Activated naive CD8-positive, alpha-beta T cell treated with anti-CD3 and anti-CD28 coated beads, Interleukin-2, amount 10 ng/mL, durations not matched to agents 7 days and 5 days (primary cell): Measurements from ENCODE around the gene OR2J3. TPM values are rescaled to one million over a fixed set of nuclear protein-coding genes. Genes with fewer than 3 reads are reported as not detected.
"Not testable (repeated sequence)": the region's sequence is repeated elsewhere in the genome, so short reads cannot be mapped to it uniquely, and the experiment has no call there.

Source experiments
- ATAC-seq: fragments of 150-1000 bp; cut with Tn5 transposase; one replicate; pipeline ENCODE4 v1.10.0; 2021; ENCODE audit warnings: low read depth, moderate library complexity
- POLR2A ChIA-PET: fragments of 350-600 bp; sonication (Branson Sonifier 250); formaldehyde crosslinking; loops from one replicate; lab custom pipeline; 2021; ENCODE audit warnings: antibody characterized with exemption; lab: Charles Lee
- DNase-seq: peaks from one replicate; pipeline ENCODE4 v3.0.0; 2021
- H3K27ac Mint-ChIP-seq: one replicate; pipeline ENCODE4 v1.8.0; 2022; ENCODE audit warnings: mild to moderate bottlenecking, mixed read lengths
- H3K27me3 Mint-ChIP-seq: one replicate; pipeline ENCODE4 v1.8.0; 2022; ENCODE audit warnings: mild to moderate bottlenecking, moderate library complexity, mixed read lengths
- H3K36me3 Mint-ChIP-seq: one replicate; pipeline ENCODE4 v1.8.0; 2021; ENCODE audit warnings: mild to moderate bottlenecking, mixed read lengths
- H3K4me1 Mint-ChIP-seq: one replicate; pipeline ENCODE4 v1.8.0; 2021; ENCODE audit warnings: mixed read lengths
- H3K4me3 Mint-ChIP-seq: one replicate; pipeline ENCODE4 v1.8.0; 2022; ENCODE audit warnings: mild to moderate bottlenecking, moderate library complexity, mixed read lengths
- H3K9me3 Mint-ChIP-seq: one replicate; pipeline ENCODE4 v1.8.0; 2021; ENCODE audit warnings: mixed read lengths
- total RNA-seq, 2 experiments: library from RNA; stranded (reverse); gene quantifications; one replicate each; pipeline ENCODE4 v1.2.3, GENCODE V29; 2021

The OR2J3 gene
- total RNA-seq, 2 experiments from 2014 or later, result not detected

GRCh38 chr6:29131691-29132090 lies 23.8 kb downstream of the OR2J3 start:
- POLR2A ChIA-PET, result no interaction called here
- no peak overlapping the region for H3K27ac Mint-ChIP-seq
- H3K4me3 Mint-ChIP-seq, result no peak overlapping the region
- ATAC-seq (no peak), DNase-seq (no peak)
- H3K9me3 Mint-ChIP-seq, result no peaks in the 10 kb centered on the region
- H3K36me3 Mint-ChIP-seq, result no peaks in the 10 kb centered on the region
- H3K4me1 Mint-ChIP-seq, result no peaks in the 10 kb centered on the region
- peaks cover 20% of the 10 kb centered on the region for H3K27me3 Mint-ChIP-seq

DNA sequence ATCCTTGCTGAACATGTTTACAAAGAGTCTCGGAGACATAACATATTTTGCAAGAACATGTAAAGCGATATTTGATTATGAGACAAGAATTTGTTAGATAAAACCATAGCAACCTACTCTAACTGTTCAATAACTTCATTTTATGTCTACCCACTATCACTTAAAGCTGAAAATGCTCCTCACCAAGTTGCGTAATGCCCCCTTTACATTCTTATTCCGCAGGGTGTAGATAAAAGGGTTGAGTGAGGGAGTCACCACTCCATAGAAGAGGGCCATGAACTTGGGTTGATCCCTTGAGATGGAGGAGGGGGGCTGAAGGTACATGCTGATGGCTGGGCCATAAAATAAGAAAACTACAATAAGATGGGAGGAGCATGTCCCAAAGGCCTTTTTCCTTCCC lies 29.9 kb downstream of the OR2J3 start:
- DNase-seq (no peak), ATAC-seq (no peak)
- peaks cover 13% of the 10 kb centered on the region for H3K27me3 Mint-ChIP-seq
- H3K4me3 Mint-ChIP-seq, result no peak overlapping the region
- H3K36me3 Mint-ChIP-seq, result no peaks in the 10 kb centered on the region
- peaks cover 2% of the 10 kb centered on the region for H3K9me3 Mint-ChIP-seq
- H3K4me1 Mint-ChIP-seq, result no peaks in the 10 kb centered on the region
- POLR2A ChIA-PET, result no interaction called here
- H3K27ac Mint-ChIP-seq, result no peak overlapping the region

GRCh38 chr6:29141606-29142005 lies 33.7 kb downstream of the OR2J3 start:
- no peak overlapping the region for H3K4me3 Mint-ChIP-seq
- H3K9me3 Mint-ChIP-seq, result peaks cover 2% of the 10 kb centered on the region
- POLR2A ChIA-PET, result no interaction called here
- ATAC-seq (no peak), DNase-seq (no peak)
- peaks cover 8% of the 10 kb centered on the region for H3K27me3 Mint-ChIP-seq
- H3K36me3 Mint-ChIP-seq, result no peaks in the 10 kb centered on the region
- H3K4me1 Mint-ChIP-seq, result no peaks in the 10 kb centered on the region
- H3K27ac Mint-ChIP-seq, result no peak overlapping the region

GRCh38 chr6:29142309-29142708 lies 34.5 kb downstream of the OR2J3 start:
- ATAC-seq, result no peak
- Mint-ChIP-seq H3K27ac (no peak overlapping the region), H3K27me3 (peaks cover 8% of the 10 kb centered on the region), H3K4me3 (no peak overlapping the region), H3K36me3 (no peaks in the 10 kb centered on the region), H3K4me1 (no peaks in the 10 kb centered on the region), H3K9me3 (peaks cover 2% of the 10 kb centered on the region)
- DNase-seq, result no peak
- POLR2A ChIA-PET, result no interaction called here

DNA sequence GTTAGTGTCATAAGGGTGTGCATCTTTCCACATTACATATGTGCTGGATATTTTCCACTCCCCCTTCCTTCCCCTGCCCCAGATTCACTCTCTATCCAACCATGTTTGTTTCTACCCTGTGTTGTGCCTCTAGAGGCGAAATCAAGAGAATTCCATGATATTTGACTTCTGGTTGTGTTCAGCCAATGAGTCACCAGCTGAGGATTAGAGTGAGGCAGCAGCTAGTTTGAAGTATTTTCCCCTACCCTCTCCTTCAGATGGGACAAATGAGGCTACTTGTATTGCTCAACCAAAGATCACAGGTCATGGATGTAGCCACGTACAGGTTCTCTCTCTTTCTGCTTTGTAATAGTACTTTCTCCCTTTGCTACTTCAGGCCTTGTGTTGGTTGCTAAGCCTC lies 38.3 kb downstream of the OR2J3 start:
- Mint-ChIP-seq H3K27me3 (peaks cover 8% of the 10 kb centered on the region), H3K36me3 (no peaks in the 10 kb centered on the region), H3K27ac (no peak overlapping the region), H3K9me3 (peaks cover 4% of the 10 kb centered on the region), H3K4me1 (no peaks in the 10 kb centered on the region), H3K4me3 (no peak overlapping the region)
- POLR2A ChIA-PET, result no interaction called here
- ATAC-seq (no peak), DNase-seq (no peak)

- Mint-ChIP-seq H3K27me3 (peaks cover 11% of the 10 kb centered on the region), H3K27ac (no peak overlapping the region), H3K4me3 (no peak overlapping the region), H3K9me3 (peaks cover 3% of the 10 kb centered on the region), H3K4me1 (no peaks in the 10 kb centered on the region), H3K36me3 (no peaks in the 10 kb centered on the region)
- no peak for ATAC-seq
- POLR2A ChIA-PET, result no interaction called here
- no peak for DNase-seq
These were observed 39.2 kb downstream of the OR2J3 start for GRCh38 chr6:29147074-29147473.

DNA sequence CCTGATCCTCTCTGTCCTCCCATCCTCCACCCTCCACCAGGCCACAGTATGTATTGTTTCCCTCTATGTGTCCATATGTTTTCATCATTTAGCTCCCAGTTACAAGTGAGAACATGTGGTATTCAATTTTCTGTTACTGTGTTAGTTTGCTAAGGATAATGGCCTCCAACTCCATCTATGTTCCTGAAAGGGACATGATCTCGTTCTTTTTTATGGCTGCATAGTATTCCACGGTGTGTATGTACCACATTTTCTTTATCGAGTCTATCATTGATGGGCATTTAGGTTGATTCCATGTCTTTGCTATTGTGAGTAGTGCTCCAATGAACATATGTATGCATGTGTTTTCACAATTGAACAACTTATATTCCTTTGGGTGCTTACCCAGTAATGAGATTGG lies 41.6 kb downstream of the OR2J3 start:
- H3K4me1 Mint-ChIP-seq, H3K27ac Mint-ChIP-seq, H3K36me3 Mint-ChIP-seq, H3K9me3 Mint-ChIP-seq, ATAC-seq, H3K4me3 Mint-ChIP-seq, POLR2A ChIA-PET, DNase-seq: not testable (repeated sequence)
- peaks cover 11% of the 10 kb centered on the region for H3K27me3 Mint-ChIP-seq

DNA sequence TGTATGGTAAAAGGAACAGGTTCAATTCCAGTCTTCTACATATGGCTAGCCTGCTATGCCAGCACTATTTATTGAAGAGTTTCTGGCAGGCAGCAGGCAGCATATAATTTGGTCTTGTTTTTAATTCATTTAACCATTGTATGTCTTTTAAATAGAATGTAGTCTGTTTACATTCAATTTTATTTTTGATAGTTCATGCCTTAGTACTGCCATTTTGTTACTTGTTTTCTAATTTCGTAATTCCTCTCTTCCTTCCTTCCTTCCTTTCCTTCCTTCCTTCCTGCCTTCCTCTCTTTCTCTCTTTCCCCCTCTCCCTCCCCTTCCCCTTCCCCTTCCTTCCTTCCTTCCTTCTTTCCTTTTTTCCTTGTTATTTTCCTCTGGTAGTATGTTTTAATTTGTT lies 45.2 kb downstream of the OR2J3 start:
- no peak for ATAC-seq
- POLR2A ChIA-PET, result no interaction called here
- Mint-ChIP-seq H3K4me1 (no peaks in the 10 kb centered on the region), H3K4me3 (no peak overlapping the region), H3K27ac (no peak overlapping the region), H3K27me3 (peaks cover 10% of the 10 kb centered on the region), H3K9me3 (peaks cover 2% of the 10 kb centered on the region), H3K36me3 (no peaks in the 10 kb centered on the region)
- no peak for DNase-seq

GRCh38 chr6:29155182-29155581 lies 47.3 kb downstream of the OR2J3 start:
- H3K4me3 Mint-ChIP-seq, ATAC-seq, H3K27me3 Mint-ChIP-seq, H3K27ac Mint-ChIP-seq, DNase-seq, POLR2A ChIA-PET, H3K9me3 Mint-ChIP-seq, H3K4me1 Mint-ChIP-seq, H3K36me3 Mint-ChIP-seq: not testable (repeated sequence)

DNA sequence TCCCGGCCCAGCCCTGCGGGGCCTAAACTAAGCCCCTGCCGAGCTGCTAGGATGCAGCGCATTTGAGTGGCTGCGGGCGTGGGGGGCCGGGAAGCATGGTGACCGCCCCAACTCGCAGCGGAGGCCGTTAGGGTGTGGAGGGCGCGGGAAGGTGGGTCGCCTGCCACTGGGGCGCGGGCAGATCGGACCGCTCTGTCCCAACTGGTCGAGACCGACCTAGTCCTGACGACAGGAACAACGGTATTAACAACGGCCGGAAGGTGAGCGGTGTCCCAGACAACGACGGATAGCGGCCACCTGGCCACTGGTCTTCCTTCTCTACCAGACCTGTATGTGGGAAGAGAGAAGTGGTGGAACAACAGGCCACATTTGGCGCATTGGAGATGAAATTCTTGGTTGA lies 52.1 kb downstream of the OR2J3 start:
- ATAC-seq, H3K4me3 Mint-ChIP-seq, DNase-seq, H3K4me1 Mint-ChIP-seq, H3K9me3 Mint-ChIP-seq, POLR2A ChIA-PET, H3K36me3 Mint-ChIP-seq, H3K27me3 Mint-ChIP-seq, H3K27ac Mint-ChIP-seq: not testable (repeated sequence)

Other genes with a start within 250 kb of the OR2J3 start
- gene TRIM27, start 184.1 kb upstream of the OR2J3 start, total RNA-seq, result 10 to 100 TPM; 64.4 to 67.1 TPM
- gene ZNF311, start 102.7 kb upstream of the OR2J3 start, total RNA-seq, result under 1 TPM; 0.45 to 0.47 TPM
- not detected for gene OR2W1, start 62.9 kb upstream of the OR2J3 start, total RNA-seq
- not detected for gene OR2B3, start 20.7 kb upstream of the OR2J3 start, total RNA-seq
- not detected for gene OR2J1, start 8.6 kb upstream of the OR2J3 start, total RNA-seq
- gene OR2J2, start 62.8 kb downstream of the OR2J3 start, total RNA-seq, result not detected
- not detected for gene OR14J1, start 193.6 kb downstream of the OR2J3 start, total RNA-seq